GM19240 (cell line): ENCODE measurements around the gene SNX3.
"Not testable (repeated sequence)": the region's sequence is repeated elsewhere in the genome, so short reads cannot be mapped to it uniquely, and the experiment has no call there.

Source experiments
- DNase-seq: peaks from one replicate; pipeline ENCODE4 v3.0.0; 2011; ENCODE audit warnings: low spot score; ENCODE audit not compliant: insufficient read length

SNX3 gene

GRCh38 chr6:108260126-108260808, 573 bp downstream of the SNX3 start:
- no peak for DNase-seq

GRCh38 chr6:108254433-108255410, 6.1 kb downstream of the SNX3 start:
- no peak for DNase-seq

DNA sequence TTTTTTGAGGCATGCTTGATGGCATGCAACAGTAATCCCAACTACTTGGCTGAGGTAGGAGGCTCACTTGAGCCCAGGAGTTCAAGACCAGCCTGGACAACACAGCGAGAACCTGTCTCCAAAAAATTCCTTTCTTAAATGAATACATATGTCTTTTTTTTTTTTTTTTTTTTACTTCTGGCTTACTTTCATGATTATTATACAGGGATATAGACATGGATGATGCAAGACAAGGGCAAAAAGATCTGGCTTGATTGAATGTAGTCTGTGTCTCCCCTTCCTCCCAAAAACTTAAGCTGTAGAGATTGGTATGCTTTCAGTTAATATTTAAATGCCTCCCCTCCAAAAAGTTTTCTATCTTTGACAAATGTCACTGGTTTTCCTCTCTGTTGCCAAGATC, 7.6 kb downstream of the SNX3 start:
- no peak for DNase-seq

DNA sequence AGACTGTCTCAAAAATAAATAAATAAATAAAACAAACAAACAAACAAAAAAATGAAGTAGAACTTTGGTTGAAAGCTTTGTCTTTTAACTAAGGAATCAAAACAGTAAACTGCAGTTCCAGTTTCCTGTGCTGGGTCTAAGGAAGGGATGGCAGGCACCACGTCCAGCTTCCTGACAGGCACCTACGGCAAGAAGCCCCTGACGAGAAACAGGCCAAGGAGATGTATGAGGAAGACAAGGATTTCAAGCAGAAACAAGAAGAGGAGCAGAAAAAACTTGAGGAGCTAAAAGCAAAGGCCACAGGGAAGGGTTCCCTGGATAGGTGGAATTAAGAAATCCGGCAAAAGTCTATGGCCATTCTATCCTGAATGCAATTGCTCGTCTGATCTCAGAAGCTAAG, 8.8 kb downstream of the SNX3 start:
- DNase-seq, result no peak

- no peak for DNase-seq
Measured at GRCh38 chr6:108251252-108251651, 9.6 kb downstream of the SNX3 start.

DNA sequence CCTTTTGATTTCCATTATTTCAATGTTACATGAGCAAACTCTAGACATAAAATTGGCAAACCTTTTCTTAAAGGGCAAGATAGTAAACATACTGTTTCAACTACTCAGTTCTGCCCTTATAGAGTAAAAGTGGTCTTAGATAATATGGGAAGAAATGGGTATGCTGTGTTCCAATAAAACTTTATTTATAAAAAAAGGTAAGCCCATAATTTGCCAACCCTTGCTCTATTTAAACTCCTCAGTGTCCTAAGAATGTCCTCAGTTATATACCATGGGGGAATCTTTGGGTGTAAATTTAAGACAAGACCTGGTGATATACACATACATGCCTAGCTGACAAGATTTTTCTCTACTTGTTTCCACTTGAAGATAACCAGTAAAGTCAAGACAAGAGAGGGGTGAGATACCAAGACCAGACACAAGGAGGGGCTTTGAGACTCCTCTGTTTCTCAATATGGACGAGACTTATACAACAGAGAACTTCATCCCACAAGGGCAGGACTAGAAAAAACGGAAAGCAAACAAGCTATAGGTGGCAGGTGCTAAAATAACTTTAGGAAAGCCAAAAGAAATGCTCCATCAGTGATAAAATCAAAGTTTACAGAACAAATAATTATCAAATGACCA, 10.5 kb downstream of the SNX3 start:
- no peak for DNase-seq

GRCh38 chr6:108247965-108248536, 12.8 kb downstream of the SNX3 start:
- no peak for DNase-seq

GRCh38 chr6:108245095-108245494, 15.7 kb downstream of the SNX3 start:
- not testable (repeated sequence) for DNase-seq

GRCh38 chr6:108243836-108244235, 17.0 kb downstream of the SNX3 start:
- DNase-seq, result no peak

GRCh38 chr6:108242721-108243120, 18.1 kb downstream of the SNX3 start:
- no peak for DNase-seq

DNA sequence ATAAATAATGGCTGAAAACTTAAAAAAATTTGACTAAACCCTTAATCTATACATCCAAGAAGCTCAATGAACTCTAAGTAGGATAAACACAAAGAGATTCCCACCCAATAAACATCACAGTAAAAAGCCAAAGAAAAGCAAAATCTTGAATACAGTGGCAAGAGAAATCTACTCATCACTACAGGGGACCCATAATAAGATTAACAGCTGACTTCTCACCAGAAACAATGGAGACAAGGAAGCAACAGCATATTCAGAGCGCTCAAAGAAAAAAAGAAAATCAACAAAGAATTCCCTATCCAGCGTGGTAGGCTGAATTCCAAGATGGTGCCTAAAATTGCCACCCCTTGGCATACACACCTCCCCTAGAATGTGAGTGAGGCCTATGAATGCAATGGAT, 18.6 kb downstream of the SNX3 start:
- no peak for DNase-seq

DNA sequence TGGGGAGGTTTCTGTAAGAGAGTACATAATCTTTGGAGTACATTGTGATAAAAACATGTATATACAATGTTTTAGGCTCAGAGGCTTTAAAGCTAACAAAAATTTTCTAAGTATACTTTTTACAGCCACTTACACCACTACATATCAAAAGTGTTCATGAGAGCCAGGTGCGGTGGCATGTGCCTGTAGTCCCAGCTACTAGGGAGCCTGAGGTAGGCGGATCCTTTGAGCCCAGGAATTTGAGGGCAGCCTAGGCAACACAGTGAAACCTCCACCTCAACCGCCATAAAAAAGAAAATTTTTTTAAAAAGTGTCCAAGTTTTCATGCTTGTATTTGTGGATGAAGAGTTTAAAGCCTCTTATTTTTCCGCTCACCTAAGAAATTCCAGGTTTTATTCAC, 22.5 kb downstream of the SNX3 start:
- no peak for DNase-seq

DNA sequence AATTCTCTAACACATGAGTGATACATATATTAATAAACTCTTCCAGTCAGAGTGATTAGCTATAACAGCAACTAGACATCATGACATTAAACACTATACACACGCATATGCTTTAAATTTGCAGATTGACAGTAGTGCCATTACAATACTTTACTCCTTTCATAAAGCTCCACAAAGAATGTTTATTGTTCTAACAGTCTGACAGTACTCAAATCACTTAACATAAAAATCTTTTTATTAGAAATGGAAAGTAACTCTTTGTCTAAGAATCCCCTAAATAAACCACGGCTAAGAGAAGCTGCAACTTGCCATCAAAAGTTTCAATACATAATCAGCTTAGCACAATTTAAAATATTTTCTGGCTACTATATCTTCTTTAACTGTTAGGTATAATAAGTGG, 24.0 kb downstream of the SNX3 start:
- no peak for DNase-seq

GRCh38 chr6:108235127-108235526, 25.7 kb downstream of the SNX3 start:
- DNase-seq, result no peak

GRCh38 chr6:108228416-108228815, 32.4 kb downstream of the SNX3 start:
- no peak for DNase-seq

GRCh38 chr6:108227290-108227689, 33.5 kb downstream of the SNX3 start:
- no peak for DNase-seq

DNA sequence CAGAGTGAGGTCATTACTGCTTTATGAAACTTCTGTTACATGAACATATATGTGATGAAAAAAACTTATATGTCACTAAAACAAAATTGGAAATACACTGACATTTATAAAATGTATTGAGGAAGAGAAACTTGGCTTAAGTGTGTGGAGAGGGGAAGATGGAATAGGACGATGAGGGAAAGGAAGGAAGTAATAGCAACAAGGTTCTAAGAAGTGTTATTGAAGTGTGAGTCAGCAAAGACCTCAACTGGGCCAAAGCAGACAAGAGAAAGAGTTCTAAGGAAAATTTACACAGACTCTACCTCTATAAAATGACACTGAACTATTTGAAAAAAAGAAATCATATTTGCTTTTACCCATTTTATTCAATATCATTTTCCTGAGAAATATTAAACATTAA, 38.3 kb downstream of the SNX3 start:
- no peak for DNase-seq

DNA sequence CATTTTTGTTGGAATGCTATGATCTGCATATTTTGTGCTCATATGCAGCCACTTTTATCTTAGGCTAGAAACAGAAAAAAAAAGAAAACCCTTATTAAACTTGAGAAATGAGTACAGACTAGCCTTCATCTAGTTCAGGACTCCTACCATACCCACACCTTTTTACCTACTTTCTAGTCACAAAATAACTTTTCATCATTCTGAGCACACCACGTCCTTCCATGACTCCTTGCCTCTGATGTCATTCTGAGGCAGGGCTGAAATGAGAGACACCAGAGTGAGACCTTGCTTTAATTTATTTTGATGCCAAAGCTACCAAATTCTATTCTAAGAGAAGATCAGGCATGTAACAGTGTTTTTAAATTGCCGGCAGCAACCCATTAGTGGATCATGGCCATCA, 38.8 kb downstream of the SNX3 start:
- DNase-seq, result no peak

DNA sequence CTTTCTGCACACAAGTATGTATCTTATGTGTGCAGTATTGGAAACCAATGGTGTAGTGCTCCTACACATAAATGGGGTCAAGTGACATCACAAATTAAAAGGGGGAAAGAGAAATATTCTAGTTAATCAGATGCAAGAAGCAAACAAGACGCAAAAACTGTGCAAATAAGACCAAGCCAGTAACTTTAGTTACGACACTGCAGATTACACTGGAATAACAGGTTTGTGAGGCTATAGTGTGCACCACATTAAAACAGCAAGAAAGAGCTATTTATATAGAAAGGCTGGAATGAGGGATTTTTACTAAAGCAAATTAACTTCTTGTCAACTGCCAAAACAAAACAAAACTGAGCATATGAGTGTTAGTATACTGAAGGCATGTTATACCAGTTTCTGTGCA, 49.2 kb downstream of the SNX3 start:
- no peak for DNase-seq

- DNase-seq, result no peak
Measured at GRCh38 chr6:108210556-108210955, 50.3 kb downstream of the SNX3 start.

- no peak for DNase-seq
Measured at GRCh38 chr6:108209738-108210137, 51.1 kb downstream of the SNX3 start.

DNA sequence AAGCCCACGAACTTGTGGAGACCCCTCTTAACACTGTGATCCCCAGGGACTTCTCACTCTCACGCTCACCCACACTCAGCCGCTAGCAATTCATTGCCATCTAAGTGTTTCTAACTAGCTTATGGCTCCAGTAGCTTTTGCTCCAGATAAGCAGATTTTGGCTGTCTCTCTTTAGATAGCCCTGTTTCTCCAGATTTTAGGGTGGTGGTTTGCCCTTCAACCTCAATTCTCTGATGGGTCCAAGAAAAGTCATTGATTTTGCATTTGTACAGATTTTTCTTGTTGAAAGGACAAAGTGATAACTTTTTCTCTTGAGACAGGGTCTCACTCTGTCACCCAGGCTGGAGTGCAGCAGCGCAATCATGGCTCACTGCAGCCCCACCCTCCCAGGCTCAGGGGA, 53.8 kb downstream of the SNX3 start:
- DNase-seq, result no peak
